Measurements from ENCODE around the gene OR51Q1.
A peak's percentile ranks its signal among the peaks of the same experiment; 100 is the strongest.

OR51Q1 gene, protein sequence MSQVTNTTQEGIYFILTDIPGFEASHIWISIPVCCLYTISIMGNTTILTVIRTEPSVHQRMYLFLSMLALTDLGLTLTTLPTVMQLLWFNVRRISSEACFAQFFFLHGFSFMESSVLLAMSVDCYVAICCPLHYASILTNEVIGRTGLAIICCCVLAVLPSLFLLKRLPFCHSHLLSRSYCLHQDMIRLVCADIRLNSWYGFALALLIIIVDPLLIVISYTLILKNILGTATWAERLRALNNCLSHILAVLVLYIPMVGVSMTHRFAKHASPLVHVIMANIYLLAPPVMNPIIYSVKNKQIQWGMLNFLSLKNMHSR

DNA sequence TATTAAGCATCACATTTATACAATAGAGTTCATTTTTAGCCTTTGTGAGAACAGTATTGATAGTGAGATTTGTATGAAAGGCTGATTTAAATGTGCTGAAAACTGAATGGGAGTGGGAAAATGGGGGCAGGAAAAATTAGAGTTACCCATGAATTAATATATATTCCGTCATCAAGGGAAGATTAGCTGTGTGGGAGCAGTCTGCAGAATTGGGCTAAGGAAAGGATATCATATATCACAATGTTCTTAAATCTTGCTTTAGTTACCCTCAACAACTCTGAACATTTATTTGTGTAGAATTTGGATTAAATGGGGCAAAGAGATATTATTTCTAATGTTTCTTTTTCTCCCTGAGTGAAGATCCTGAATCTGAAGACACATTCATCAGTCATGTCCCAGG is at the start of gene OR51Q1:
TSS of gene OR51Q1 (plus strand) at position 301 of the 400 bp plus-strand sequence. CDS start at position 391, 90 bp downstream.
- no peak for DNase-seq
- no peak for ATAC-seq

DNA sequence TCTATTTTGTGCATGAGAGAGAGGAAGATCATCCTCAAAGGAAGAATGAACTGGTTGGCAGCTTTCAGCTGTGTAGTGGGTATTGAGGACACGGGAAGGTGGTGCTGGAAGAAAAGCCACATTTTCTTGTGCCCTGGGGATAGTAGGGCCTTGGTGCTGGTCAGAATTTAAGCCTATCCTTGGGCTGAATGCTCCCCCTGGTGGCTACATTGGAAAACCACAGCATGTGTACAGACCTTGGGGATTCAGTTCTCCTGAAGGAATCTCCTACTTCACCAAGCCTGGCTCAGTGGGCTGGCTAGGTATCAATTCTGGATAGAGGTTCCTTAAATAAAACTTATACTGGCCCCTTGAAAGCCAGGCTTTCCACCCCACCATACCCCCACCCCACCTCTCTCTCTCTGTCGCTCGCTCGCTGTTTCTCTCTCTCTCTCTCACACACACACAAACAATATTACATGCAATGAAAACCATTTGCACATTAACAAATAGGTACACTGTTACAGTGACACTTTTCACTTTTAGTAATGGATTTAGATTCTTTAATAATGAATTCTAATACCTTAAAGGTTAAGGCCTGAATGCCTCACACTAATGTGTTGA is 41.1 kb upstream of the OR51Q1 start:
- DNase-seq, result peak; percentile 35
- peak; percentile 52 for ATAC-seq

DNA sequence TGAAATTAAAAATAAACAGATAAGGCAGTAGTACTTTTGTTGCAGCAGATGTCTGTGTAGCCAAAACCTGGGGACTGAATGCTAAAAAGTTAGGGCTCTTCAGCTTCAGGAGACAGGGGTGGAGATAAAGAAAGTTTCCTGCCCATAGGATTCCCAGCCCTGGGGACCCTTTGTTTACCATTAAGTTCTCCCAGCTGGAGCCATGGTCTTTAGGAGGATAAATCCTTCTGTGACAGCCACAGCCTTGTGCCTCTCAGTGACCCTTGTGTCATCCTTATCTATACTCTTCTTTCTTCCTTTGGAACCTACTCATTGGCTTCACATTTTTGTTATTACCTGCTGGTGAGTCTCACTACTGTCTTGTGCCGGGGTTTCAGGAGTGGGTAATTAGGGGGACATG is 38.3 kb upstream of the OR51Q1 start, which contains the start of gene OR51M1:
TSS of gene OR51M1 (plus strand) at position 237 of the 400 bp plus-strand sequence. CDS start 5,587 bp downstream, outside the sequence.
- no peak for DNase-seq
- ATAC-seq, result no peak

DNA sequence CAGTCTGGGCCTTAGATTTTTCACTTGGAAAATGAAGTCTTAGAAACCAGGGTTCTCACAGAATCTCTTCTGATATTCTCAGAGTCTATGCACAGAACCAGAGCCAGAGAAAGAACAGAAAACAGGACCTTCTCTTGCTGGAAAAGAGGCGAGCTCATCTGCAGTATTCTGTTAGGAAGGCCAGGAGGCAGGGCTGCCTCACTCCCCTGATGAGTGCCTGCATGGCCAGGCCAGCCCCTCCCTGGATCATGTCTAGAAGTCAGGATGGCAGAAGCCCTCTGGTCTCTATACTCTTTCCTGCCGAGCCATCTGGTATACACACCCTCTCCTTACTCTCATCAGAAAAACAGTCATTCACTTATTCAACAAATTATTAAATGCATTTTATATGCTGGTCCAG is 37.6 kb upstream of the OR51Q1 start:
- ATAC-seq (no peak), DNase-seq (no peak)

DNA sequence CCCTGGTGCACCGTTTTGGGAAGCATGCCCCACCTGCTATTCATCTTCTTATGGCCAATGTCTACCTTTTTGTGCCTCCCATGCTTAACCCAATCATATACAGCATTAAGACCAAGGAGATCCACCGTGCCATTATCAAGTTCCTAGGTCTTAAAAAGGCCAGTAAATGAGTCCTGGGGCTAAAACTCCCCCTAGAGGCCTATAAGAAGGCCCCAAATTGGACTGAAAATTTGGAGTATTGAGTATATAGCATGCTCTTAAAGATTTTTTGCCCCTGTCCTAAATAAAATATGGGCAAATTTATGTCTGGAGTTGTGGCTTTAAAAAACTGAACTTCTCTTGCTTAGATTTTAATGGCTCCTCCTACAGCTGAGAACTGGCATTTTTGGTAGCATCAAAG is 31.7 kb upstream of the OR51Q1 start:
- DNase-seq, result no peak
- no peak for ATAC-seq

DNA sequence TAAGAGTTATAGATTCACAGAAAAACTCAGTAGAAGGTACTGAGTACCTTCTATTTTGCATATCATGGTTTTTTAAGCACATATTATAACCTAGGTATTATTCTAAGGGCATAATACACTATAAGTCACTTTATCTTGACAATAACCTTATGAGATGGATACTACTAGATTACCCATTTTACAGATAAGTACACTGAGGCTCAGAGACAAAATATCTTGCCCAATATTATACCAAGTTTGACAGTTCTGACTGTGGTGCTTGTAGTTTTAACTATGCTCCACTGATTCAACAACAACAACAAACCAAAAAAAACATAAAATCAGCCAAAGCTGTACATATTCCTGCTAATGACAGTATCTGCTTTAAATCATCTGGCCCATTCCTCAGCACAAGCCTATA is 27.8 kb upstream of the OR51Q1 start:
- ATAC-seq, result no peak
- DNase-seq, result no peak

DNA sequence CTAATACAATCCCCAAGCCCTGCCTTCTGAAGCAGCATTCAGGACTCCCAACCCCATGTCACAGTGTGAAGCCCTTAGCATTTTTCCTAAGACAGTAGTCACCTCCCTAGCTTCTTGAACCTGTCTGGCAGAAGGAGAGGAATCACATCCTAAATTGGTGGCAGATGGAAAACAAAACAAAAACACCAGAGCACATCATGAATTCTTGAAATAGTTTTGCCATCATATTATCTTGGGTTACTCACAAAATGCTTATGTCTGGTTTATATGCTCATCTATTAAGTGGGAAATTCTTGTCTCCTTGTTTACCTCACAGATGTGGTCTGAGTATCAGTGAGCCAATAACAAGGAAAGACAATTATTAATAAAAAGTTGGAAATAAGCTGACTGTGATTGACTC is 23.0 kb upstream of the OR51Q1 start:
- DNase-seq (no peak), ATAC-seq (no peak)

DNA sequence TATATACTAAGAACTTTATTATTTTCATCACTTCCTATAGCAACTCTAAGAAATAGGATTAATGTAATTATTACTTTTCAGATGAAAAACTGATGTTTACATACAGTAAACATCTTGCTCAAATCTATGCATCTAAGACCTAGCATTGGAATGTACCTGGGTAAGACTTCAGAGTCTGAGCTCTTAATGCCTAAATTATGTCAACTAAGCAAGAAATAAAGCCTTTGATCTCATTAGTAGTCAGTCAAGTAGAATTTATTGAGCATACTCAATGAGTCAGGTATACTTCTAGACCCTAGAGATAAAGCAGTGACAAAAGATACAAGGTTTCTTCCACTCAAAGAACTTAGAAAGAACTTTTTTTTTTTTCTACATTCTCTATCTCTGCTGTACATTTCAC is 16.7 kb upstream of the OR51Q1 start:
- ATAC-seq (no peak), DNase-seq (no peak)

DNA sequence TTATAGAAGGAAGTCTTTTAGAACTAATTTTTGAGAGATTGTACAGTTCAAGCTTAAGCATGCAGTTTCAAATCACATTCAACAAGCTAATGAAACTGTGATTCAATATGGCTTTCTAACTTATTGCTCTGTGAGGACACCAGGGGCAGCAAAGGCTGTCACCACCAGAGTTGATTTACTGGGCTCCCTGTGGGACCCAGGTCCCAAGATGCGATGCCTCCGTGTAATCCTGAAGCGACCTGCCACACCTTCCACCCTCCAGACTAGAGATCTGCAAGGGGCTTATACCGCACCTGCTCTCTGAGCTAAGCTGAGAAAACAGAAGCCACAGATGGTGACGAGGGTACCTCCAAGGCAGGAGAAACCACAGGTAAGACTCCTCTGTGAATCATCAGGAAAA is 918 bp upstream of the OR51Q1 start:
- ATAC-seq (no peak), DNase-seq (no peak)

DNA sequence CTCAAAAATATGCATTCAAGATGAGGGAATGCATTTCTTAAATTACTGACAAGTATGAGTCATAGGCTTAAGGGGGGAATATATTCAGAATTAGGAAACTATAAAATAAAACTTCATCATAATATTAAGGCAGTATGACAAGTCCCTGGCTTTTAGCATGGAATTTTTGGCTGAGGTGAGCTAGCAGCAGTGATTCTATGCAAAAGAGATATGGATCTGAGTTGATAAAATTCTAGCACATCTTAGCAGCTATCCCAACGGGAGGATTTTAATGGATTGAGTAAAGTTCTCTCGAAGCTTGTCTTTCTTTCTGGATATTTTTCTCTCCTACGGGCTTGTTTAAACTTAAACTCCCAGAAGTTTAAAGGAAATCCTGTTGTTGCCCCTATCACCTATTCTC is 1.2 kb downstream of the OR51Q1 start:
- no peak for ATAC-seq
- DNase-seq, result no peak

DNA sequence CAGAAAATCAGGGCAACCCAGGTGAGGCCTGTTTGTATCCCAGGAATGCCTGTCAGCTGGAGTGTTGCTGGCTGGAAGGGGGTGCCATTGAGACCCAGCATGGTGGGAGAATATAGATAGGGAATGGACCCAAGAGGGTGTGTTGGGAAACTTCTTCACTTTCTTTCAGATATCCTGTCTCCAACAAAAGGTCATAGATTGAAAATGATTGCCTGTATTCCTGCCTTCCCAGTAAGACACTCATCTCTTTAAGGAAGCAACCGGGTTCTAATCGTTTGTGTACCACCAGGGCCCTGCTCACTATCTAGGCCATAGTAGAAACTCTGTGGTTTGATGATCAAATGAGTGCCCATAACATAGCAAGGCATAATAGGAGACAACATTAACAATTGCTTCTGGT is 19.5 kb downstream of the OR51Q1 start, which contains the start of gene OR51I1:
TSS of gene OR51I1 (minus strand) at position 101 of the 400 bp plus-strand sequence. CDS start at position 101, 0 bp downstream.
- ATAC-seq, result no peak
- DNase-seq, result no peak

DNA sequence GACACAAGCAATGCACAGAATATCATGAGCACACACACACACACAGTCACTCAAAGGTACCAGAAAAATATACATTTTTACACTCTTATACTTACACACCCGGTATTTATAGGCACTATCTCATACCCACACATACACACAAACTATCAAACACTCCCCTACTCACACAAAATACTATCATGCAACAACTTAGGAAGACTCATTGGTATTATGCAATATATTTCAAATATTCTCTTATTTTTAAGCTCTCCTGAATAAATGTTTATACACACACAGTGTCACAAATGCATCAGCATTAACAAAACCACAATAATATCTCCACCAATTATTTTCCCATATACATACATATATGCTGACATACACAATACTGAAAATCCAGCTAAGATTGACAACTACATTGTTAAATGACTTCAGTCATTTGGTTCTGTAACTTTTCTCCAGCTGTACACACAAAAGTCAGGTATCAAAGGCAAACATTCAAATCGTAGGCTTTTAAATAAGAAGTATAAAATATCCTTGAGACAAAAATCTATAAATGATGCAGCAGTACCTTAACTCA is 22.0 kb downstream of the OR51Q1 start:
- no peak for DNase-seq
- no peak for ATAC-seq

DNA sequence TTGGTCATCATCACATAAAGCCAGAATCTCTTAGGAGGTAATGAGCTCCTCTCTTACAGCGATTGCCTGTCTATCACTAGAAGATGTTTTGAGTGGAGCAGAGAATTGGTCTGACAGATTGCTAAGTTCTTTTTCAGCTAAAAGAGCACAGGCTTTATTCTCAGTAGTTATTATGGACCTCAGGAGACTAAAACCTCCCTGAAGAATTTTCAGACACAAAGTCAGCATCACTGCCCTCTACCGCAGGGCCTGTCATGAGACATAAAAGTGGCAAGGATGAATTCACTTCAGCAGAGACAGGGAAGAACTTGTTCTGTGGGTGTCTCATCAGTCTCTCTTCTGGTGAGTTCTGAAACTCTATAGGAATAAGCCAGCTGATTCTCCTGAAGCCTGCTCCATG is 27.1 kb downstream of the OR51Q1 start, which contains the start of gene OR51I2:
TSS of gene OR51I2 (plus strand) at position 301 of the 400 bp plus-strand sequence. CDS start 4,166 bp downstream, outside the sequence.
- DNase-seq (no peak), ATAC-seq (no peak)

DNA sequence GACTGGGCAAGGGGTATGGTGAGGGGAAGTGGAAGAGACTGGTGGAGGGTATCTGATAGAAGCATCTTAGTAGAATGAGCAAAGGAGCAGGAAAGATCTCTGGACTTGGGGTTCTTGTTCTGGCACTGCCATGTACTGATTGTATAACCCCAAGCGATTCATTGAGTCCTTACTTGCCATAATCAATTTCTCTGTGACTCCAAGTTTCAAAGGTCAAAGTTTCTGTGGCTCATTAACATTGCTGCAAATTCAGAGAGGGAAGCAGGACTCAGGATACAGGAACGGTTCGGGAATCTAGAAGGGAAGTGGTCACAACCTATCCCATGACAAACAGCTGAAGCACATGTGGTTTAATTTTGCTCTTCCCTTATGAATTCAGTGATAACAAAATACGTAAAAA is 27.5 kb downstream of the OR51Q1 start:
- no peak for DNase-seq
- ATAC-seq, result no peak

DNA sequence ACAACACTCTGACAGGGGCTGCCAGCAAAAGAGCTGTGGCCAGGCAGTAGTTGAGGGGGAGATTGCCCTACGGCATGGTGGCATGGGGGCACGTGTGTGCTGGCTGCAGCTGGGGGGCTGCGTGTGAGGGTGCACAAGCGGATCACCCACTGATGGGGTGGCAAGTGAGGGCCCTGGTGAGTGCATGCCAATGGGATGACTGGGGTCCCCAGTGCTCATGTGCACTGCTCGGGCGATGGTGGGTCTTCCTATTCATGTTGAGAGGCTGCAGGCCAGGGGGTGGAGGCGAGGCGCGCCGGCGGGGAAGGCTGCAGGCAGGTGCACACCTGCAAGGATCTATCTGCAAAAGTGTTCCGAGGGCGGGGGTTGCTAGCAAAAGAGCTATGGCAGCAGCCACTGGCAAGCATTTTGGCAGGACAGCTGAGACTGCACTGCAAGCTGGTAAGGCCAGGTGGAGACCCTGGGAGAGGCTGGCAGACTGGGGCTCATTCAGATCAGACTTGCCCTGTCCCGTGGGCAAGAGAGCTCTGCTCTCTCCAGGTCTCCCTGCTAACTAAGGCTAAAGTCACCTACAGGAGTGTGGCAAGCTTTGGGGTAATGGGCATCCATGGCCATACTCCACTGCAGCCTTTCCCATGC is 39.2 kb downstream of the OR51Q1 start:
- no peak for DNase-seq
- no peak for ATAC-seq

DNA sequence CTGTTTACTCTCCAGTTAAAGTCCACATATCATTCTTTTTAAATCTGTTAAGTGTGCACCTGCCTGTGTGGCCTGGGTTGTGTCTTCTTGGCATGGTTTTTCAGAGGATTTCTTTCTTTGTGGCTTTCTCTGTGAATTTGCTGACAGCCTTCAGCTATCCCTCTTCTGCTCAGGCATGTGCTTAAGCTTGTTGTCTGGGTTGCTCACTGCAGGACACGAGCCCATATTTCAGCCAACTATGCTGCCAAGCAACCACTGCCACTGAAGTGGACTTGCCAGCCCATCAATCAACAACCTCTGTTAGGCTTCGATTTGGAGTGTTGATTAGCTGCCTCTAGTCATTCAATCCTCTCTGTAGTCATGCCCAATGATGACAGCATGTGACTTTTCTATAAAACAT is 45.6 kb downstream of the OR51Q1 start:
- no peak for DNase-seq
- ATAC-seq, result no peak
